SK-N-SH (cell line): Measurements from ENCODE around the gene MCF2L. TPM values are rescaled to one million over a fixed set of nuclear protein-coding genes. Genes with fewer than 3 reads are reported as not detected.

Experiments
- CTCF ChIA-PET: fragments of 300-600, 350-600 bp; formaldehyde crosslinking; extraction: SDS; loops from one replicate; lab custom pipeline; 2021; lab: Yijun Ruan, JAX
- POLR2A ChIA-PET: fragments of 350-600 bp; sonication (Branson Sonifier 250); formaldehyde crosslinking; extraction: SDS; loops from one replicate; lab custom pipeline; 2020; ENCODE audit warnings: antibody characterized with exemption, inconsistent platforms; lab: Yijun Ruan, JAX
- DNase-seq: peaks from one replicate; pipeline ENCODE4 v3.0.0; 2012
- H2AFZ ChIP-seq: fragments of 200-600 bp; sonication (generic); 2 replicates; pipeline ENCODE4 v1.8.1; 2016; ENCODE audit warnings: antibody characterized with exemption, mild to moderate bottlenecking, low read depth
- H3F3A ChIP-seq: fragments of 200-600 bp; sonication (generic); replicated peaks from 2 replicates; pipeline ENCODE3; 2016; ENCODE audit warnings: antibody characterized with exemption, mild to moderate bottlenecking; ENCODE audit not compliant: insufficient read depth
- H3K27ac ChIP-seq, 2 experiments: fragments of 200-500 bp in 1 of 2; fragments of 200-600 bp in 1 of 2; sonication (Bioruptor generic) in 1 of 2; sonication (generic), shearing (Covaris generic) in 1 of 2; 2 replicates each; pipeline versions ENCODE4 v1.5.1 to v1.6.1; 2014 to 2016; ENCODE audit warnings: low read depth in 2 of 2, inconsistent platforms in 1 of 2, low read length in 1 of 2, mild to moderate bottlenecking in 1 of 2, mixed read lengths in 1 of 2
- H3K27me3 ChIP-seq: fragments of 200-600 bp; sonication (generic), shearing (Covaris generic); 2 replicates; pipeline ENCODE4 v1.6.1; 2016; ENCODE audit warnings: mixed run types; ENCODE audit not compliant: insufficient read depth
- H3K36me3 ChIP-seq, 2 experiments: fragments of 200-500 bp in 1 of 2; fragments of 200-600 bp in 1 of 2; sonication (Bioruptor generic) in 1 of 2; sonication (generic) in 1 of 2; replicated peaks in 1 of 2; 2 replicates each; pipeline versions ENCODE3 to v1.5.1; 2014 to 2016; ENCODE audit warnings: low read length in 1 of 2, mild to moderate bottlenecking in 1 of 2; ENCODE audit not compliant: insufficient read depth in 2 of 2, control insufficient read depth in 1 of 2
- H3K4me1 ChIP-seq, 2 experiments: fragments of 200-500 bp in 1 of 2; fragments of 200-600 bp in 1 of 2; sonication (Bioruptor generic) in 1 of 2; sonication (generic), shearing (Covaris generic) in 1 of 2; 2 replicates each; pipeline versions ENCODE4 v1.5.1 to v1.6.1; 2014 to 2016; ENCODE audit warnings: low read depth in 1 of 2, low read length in 1 of 2, mixed run types in 1 of 2; ENCODE audit not compliant: insufficient read depth in 2 of 2, control insufficient read depth in 1 of 2
- H3K4me2 ChIP-seq: fragments of 200-600 bp; sonication (generic), shearing (Covaris generic); 2 replicates; pipeline ENCODE4 v1.6.1; 2017; ENCODE audit warnings: mixed run types
- H3K4me3 ChIP-seq, 2 experiments: fragments of 200-500 bp in 1 of 2; fragments of 200-600 bp in 1 of 2; sonication (Bioruptor generic) in 1 of 2; sonication (generic), shearing (Covaris generic) in 1 of 2; 2 replicates each; pipeline versions ENCODE4 v1.5.1 to v1.8.1; 2014 to 2016; ENCODE audit warnings: low read depth in 2 of 2, inconsistent platforms in 1 of 2, low read length in 1 of 2, mild to moderate bottlenecking in 1 of 2, mixed read lengths in 1 of 2, moderate library complexity in 1 of 2
- H3K79me2 ChIP-seq: fragments of 200-600 bp; sonication (generic); 2 replicates; pipeline ENCODE4 v1.8.1; 2017; ENCODE audit warnings: mild to moderate bottlenecking; ENCODE audit not compliant: insufficient read depth
- H3K9ac ChIP-seq: fragments of 200-600 bp; sonication (generic); 2 replicates; pipeline ENCODE4 v1.6.1; 2017; ENCODE audit warnings: mixed run types
- H3K9me2 ChIP-seq: fragments of 200-600 bp; sonication (generic); 2 replicates; pipeline ENCODE4 v1.6.1; 2017; ENCODE audit warnings: mixed run types
- H3K9me3 ChIP-seq: fragments of 200-600 bp; sonication (generic); 2 replicates; pipeline ENCODE4 v1.6.1; 2017; ENCODE audit warnings: mixed run types, mild to moderate bottlenecking, moderate library complexity
- H4K20me1 ChIP-seq: fragments of 200-600 bp; sonication (generic); 2 replicates; pipeline ENCODE4 v1.6.1; 2017; ENCODE audit warnings: mild to moderate bottlenecking, mixed run types; ENCODE audit not compliant: insufficient read depth
- CHD2 ChIP-seq: fragments of 150-350 bp; IDR thresholded peaks from 2 replicates; pipeline ENCODE4 v1.6.1; 2018; ENCODE audit warnings: low read length; ENCODE audit not compliant: partially characterized antibody
- ELF1 ChIP-seq: IDR thresholded peaks from 2 replicates; pipeline ENCODE4 v1.4.0; 2012
- EP300 ChIP-seq, 2 experiments: IDR thresholded peaks; 2 replicates each; pipeline versions ENCODE4 v1.4.0 to v1.6.1; 2012; ENCODE audit warnings: borderline replicate concordance in 1 of 2, low read depth in 1 of 2, low read length in 1 of 2
- FOXM1 ChIP-seq: IDR thresholded peaks from 2 replicates; pipeline ENCODE4 v1.4.0; 2012; ENCODE audit warnings: low read depth, mild to moderate bottlenecking
- GABPA ChIP-seq: IDR thresholded peaks from 2 replicates; pipeline ENCODE4 v1.4.0; 2012; ENCODE audit warnings: low read depth, mild to moderate bottlenecking
- IRF3 ChIP-seq: fragments of 150-350 bp; IDR thresholded peaks from 2 replicates; pipeline ENCODE4 v1.6.1; 2016; ENCODE audit warnings: mild to moderate bottlenecking, low read depth, low read length
- MAX ChIP-seq: IDR thresholded peaks from 2 replicates; pipeline ENCODE4 v1.4.0; 2012; ENCODE audit warnings: low read depth
- NFIC ChIP-seq: IDR thresholded peaks from 2 replicates; pipeline ENCODE4 v1.4.0; 2012; ENCODE audit warnings: borderline replicate concordance
- RCOR1 ChIP-seq: fragments of 150-350 bp; IDR thresholded peaks from 2 replicates; pipeline ENCODE4 v1.6.1; 2017; ENCODE audit warnings: antibody characterized with exemption, low read length
- REST ChIP-seq: IDR thresholded peaks from 2 replicates; pipeline ENCODE4 v1.6.1; 2012; ENCODE audit warnings: mild to moderate bottlenecking, low read depth, low read length, moderate library complexity
- RFX5 ChIP-seq: IDR thresholded peaks from 2 replicates; pipeline ENCODE4 v1.6.1; 2012; ENCODE audit warnings: mild to moderate bottlenecking, improper control_type of control experiment, low read length
- TCF12 ChIP-seq: IDR thresholded peaks from 2 replicates; pipeline ENCODE4 v1.4.0; 2012
- WGBS: methylation state at CpG from one replicate; pipeline ENCODE4 v1.1.6; 2017; ENCODE audit warnings: low lambda C conversion rate; 5-methylcytosine and 5-hydroxymethylcytosine counted together
- polyA plus RNA-seq, 3 experiments: library from polyadenylated mRNA; depleted of rRNA; stranded (reverse); fragments of >200 nt; gene quantifications; 2 replicates each; pipeline ENCODE4 v1.2.3, GENCODE V29; 2012
- TF ChIP-seq, protein P1 (sequence below): fragments of 150-350 bp; IDR thresholded peaks from 2 replicates; pipeline ENCODE4 v1.6.1; 2017; ENCODE audit warnings: antibody characterized with exemption, low read length, low read depth, borderline replicate concordance

MCF2L gene
- polyA plus RNA-seq, 1 of the 3 experiments (the other 2 are of a cell fraction) = 0.56 TPM

- no peak overlapping the region for H2AFZ ChIP-seq
- no peaks in the 10 kb centered on the region for H4K20me1 ChIP-seq
- H3K4me2 ChIP-seq = no peak overlapping the region
- ChIA-PET POLR2A (no interaction called here), CTCF (no interaction called here)
- no peaks in the 10 kb centered on the region for H3F3A ChIP-seq
- H3K27me3 ChIP-seq = no peaks in the 10 kb centered on the region
- WGBS = 81% methylated on average over 11 of the region's 12 CpGs
- H3K79me2 ChIP-seq = no peaks in the 10 kb centered on the region
- no peak overlapping the region for H3K4me3 ChIP-seq
- no peak for DNase-seq
- no peak overlapping the region for H3K9ac ChIP-seq
- H3K4me1 ChIP-seq = no peaks in the 10 kb centered on the region
- no peaks in the 10 kb centered on the region for H3K9me3 ChIP-seq
- no peaks in the 10 kb centered on the region for H3K36me3 ChIP-seq
- H3K27ac ChIP-seq = no peak overlapping the region
- H3K9me2 ChIP-seq = no peaks in the 10 kb centered on the region
- no peak for TF ChIP-seq EP300 (IDR thresholded peaks at IDR 0.05; ENCODE audit: borderline replicate concordance in 1 of 2, low read depth in 1 of 2, low read length in 1 of 2)
- TF ChIP-seq, protein P1, sequence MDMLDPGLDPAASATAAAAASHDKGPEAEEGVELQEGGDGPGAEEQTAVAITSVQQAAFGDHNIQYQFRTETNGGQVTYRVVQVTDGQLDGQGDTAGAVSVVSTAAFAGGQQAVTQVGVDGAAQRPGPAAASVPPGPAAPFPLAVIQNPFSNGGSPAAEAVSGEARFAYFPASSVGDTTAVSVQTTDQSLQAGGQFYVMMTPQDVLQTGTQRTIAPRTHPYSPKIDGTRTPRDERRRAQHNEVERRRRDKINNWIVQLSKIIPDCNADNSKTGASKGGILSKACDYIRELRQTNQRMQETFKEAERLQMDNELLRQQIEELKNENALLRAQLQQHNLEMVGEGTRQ = no peak
- TF ChIP-seq MAX = no peak
- TF ChIP-seq RCOR1 = no peak
- TF ChIP-seq RFX5 = no peak
- TF ChIP-seq, all 33 proteins: peak for 0
Measured at GRCh38 chr13:113144255-113144629, 175.2 kb downstream of the MCF2L start.

- Histone ChIP-seq H3F3A (no peaks in the 10 kb centered on the region), H3K79me2 (no peaks in the 10 kb centered on the region), H3K4me1 (no peaks in the 10 kb centered on the region), H3K9me3 (no peaks in the 10 kb centered on the region), H3K27me3 (no peaks in the 10 kb centered on the region), H3K4me2 (no peak overlapping the region), H2AFZ (no peak overlapping the region), H3K27ac (no peak overlapping the region), H3K9ac (no peak overlapping the region), H3K4me3 (no peak overlapping the region), H3K36me3 (no peaks in the 10 kb centered on the region), H4K20me1 (no peaks in the 10 kb centered on the region), H3K9me2 (no peaks in the 10 kb centered on the region)
- CTCF ChIA-PET = interaction anchor here (0.7 to 1.4 kb wide), 2 partner anchors 21 to 209 kb away, joined by 3 to 4 read pairs; no protein-coding TSS in a partner anchor
- TF ChIP-seq CHD2 = no peak
- TF ChIP-seq GABPA = no peak
- no peak for TF ChIP-seq TCF12
- TF ChIP-seq IRF3 = no peak
- no peak for TF ChIP-seq REST
- no peak for TF ChIP-seq NFIC
- no peak for TF ChIP-seq ELF1
- TF ChIP-seq FOXM1 = no peak
- no peak for DNase-seq
- 74% methylated on average over 12 of the region's 12 CpGs for WGBS
- POLR2A ChIA-PET = no interaction called here
Measured at GRCh38 chr13:113145496-113145895, 176.5 kb downstream of the MCF2L start.
